Uterus (tissue), 4 donors: Measurements from ENCODE around the gene PTDSS2. TPM values are rescaled to one million over a fixed set of nuclear protein-coding genes. Genes with fewer than 3 reads are reported as not detected.
"Not testable (repeated sequence)": the region's sequence is repeated elsewhere in the genome, so short reads cannot be mapped to it uniquely, and the experiment has no call there.

Source experiments
- DNase-seq, 2 donors: peaks; one replicate each; pipeline ENCODE4 v3.0.0-alpha.2; 2019 to 2020
- H3K27ac ChIP-seq, 2 donors: fragments of 200-600 bp; sonication (generic); 1 replicate in 1 of 2; 2 replicates in 1 of 2; pipeline ENCODE4 v1.5.1; 2016 to 2018
- H3K27me3 ChIP-seq, 2 donors: fragments of 200-600 bp; sonication (generic); one replicate each; pipeline ENCODE4 v1.5.1; 2018 to 2019; ENCODE audit warnings: control low read depth in 1 of 2
- H3K36me3 ChIP-seq, 2 donors: fragments of 200-600 bp; sonication (generic); one replicate each; pipeline ENCODE4 v1.5.1; 2019; ENCODE audit warnings: control low read depth in 1 of 2
- H3K4me1 ChIP-seq, 2 donors: fragments of 200-600 bp; sonication (generic); one replicate each; pipeline ENCODE4 v1.5.1; 2018 to 2019; ENCODE audit warnings: control low read depth in 1 of 2
- H3K4me3 ChIP-seq, 2 donors: fragments of 200-600 bp; sonication (generic); 1 replicate in 1 of 2; 2 replicates in 1 of 2; pipeline ENCODE4 v1.5.1; 2018 to 2019; ENCODE audit warnings: mild to moderate bottlenecking in 1 of 2
- H3K9me3 ChIP-seq, 2 donors: fragments of 200-600 bp; sonication (generic); one replicate each; pipeline ENCODE4 v1.5.1; 2019; ENCODE audit warnings: control low read depth in 1 of 2
- CTCF ChIP-seq, 4 experiments: fragments of 200-600 bp in 2 of 4; fragments of 450-650 bp in 2 of 4; sonication (generic) in 2 of 4; IDR thresholded peaks; one replicate each; pipeline ENCODE4 v1.5.1; 2016 to 2019; ENCODE audit warnings: antibody characterized with exemption in 4 of 4, mild to moderate bottlenecking in 2 of 4, moderate library complexity in 1 of 4
- POLR2A ChIP-seq, 2 donors: fragments of 450-650 bp; IDR thresholded peaks; one replicate each; pipeline ENCODE4 v1.6.1; 2016; ENCODE audit warnings: antibody characterized with exemption in 2 of 2, mild to moderate bottlenecking in 1 of 2, moderate library complexity in 1 of 2
- intact Hi-C: fragments of 100-400 bp; cut with DNase I; formaldehyde crosslinking; loops from one replicate; pipeline ENCODE4 v1.15.1; 2023; ENCODE audit warnings: low total_unique reads
- total RNA-seq, 4 donors: library from RNA; depleted of rRNA in 3 of 4; stranded (reverse); fragments of >200 nt in 3 of 4; gene quantifications; one replicate each; pipeline versions ENCODE4 v1.1.0 to v1.2.4, GENCODE V29; 2014 to 2023
- donor health status: DM: yes; HTN: yes; CAD: no.

PTDSS2 gene
- total RNA-seq, 4 donors from 2014 or later = 20.7 to 43.7 (median 22.8) TPM

- Histone ChIP-seq H3K27ac (no peak overlapping the region), H3K4me3 (no peak overlapping the region), H3K27me3 (no peaks in the 10 kb centered on the region), H3K4me1 (no peaks in the 10 kb centered on the region), H3K9me3 (no peaks in the 10 kb centered on the region), H3K36me3 (no peaks in the 10 kb centered on the region)
- intact Hi-C loops = no loop called here
- no peak for TF ChIP-seq POLR2A (IDR thresholded peaks at IDR 0.05)
- TF ChIP-seq CTCF (IDR thresholded peaks at IDR 0.05) = no peak
- no peak for DNase-seq
Observed at GRCh38 chr11:431921-432320, 18.2 kb upstream of the PTDSS2 start.

GRCh38 chr11:432501-433100, 17.5 kb upstream of the PTDSS2 start:
- intact Hi-C loops = no loop called here
- no peaks in the 10 kb centered on the region for H3K36me3 ChIP-seq
- H3K9me3 ChIP-seq = no peaks in the 10 kb centered on the region
- H3K4me3 ChIP-seq = no peak overlapping the region
- no peaks in the 10 kb centered on the region for H3K4me1 ChIP-seq
- H3K27me3 ChIP-seq = no peaks in the 10 kb centered on the region
- no peak for TF ChIP-seq POLR2A (IDR thresholded peaks at IDR 0.05)
- no peak for TF ChIP-seq CTCF (IDR thresholded peaks at IDR 0.05)
- H3K27ac ChIP-seq = no peak overlapping the region
- no peak for DNase-seq

GRCh38 chr11:433111-433510, 17.0 kb upstream of the PTDSS2 start:
- Histone ChIP-seq H3K36me3 (no peaks in the 10 kb centered on the region), H3K27ac (no peak overlapping the region), H3K4me3 (no peak overlapping the region), H3K9me3 (no peaks in the 10 kb centered on the region), H3K4me1 (no peaks in the 10 kb centered on the region), H3K27me3 (no peaks in the 10 kb centered on the region)
- no peak for DNase-seq
- TF ChIP-seq CTCF (IDR thresholded peaks at IDR 0.05) (no peak), POLR2A (IDR thresholded peaks at IDR 0.05) (no peak)
- intact Hi-C loops = no loop called here

- no peaks in the 10 kb centered on the region for H3K4me1 ChIP-seq
- H3K27me3 ChIP-seq = no peaks in the 10 kb centered on the region
- H3K9me3 ChIP-seq = no peaks in the 10 kb centered on the region
- H3K36me3 ChIP-seq = no peaks in the 10 kb centered on the region
- H3K4me3 ChIP-seq = no peak overlapping the region
- H3K27ac ChIP-seq = no peak overlapping the region
- TF ChIP-seq CTCF (IDR thresholded peaks at IDR 0.05) (no peak), POLR2A (IDR thresholded peaks at IDR 0.05) (no peak)
- intact Hi-C loops = no loop called here
- no peak for DNase-seq
Observed at GRCh38 chr11:433641-434040, 16.4 kb upstream of the PTDSS2 start.

GRCh38 chr11:434496-434895, 15.6 kb upstream of the PTDSS2 start:
- intact Hi-C loops = no loop called here
- Histone ChIP-seq H3K27me3 (no peaks in the 10 kb centered on the region), H3K36me3 (no peaks in the 10 kb centered on the region), H3K4me1 (no peaks in the 10 kb centered on the region), H3K9me3 (no peaks in the 10 kb centered on the region), H3K4me3 (no peak overlapping the region), H3K27ac (no peak overlapping the region)
- no peak for DNase-seq
- TF ChIP-seq POLR2A (IDR thresholded peaks at IDR 0.05) (no peak), CTCF (IDR thresholded peaks at IDR 0.05) (no peak)

GRCh38 chr11:434999-435740, 14.9 kb upstream of the PTDSS2 start:
- H3K4me1 ChIP-seq, H3K27ac ChIP-seq, H3K9me3 ChIP-seq, H3K36me3 ChIP-seq, intact Hi-C loops, H3K27me3 ChIP-seq, H3K4me3 ChIP-seq, DNase-seq: not testable (repeated sequence)
